ENCODE results near the gene SIX5. TPM values are rescaled to one million over a fixed set of nuclear protein-coding genes. Genes with fewer than 3 reads are reported as not detected.
A peak's percentile ranks its signal among the peaks of the same experiment; 100 is the strongest.

The SIX5 gene
- polyA plus RNA-seq, 2 of the 4 experiments (the other 2 are of a cell fraction): 8.9 to 24.7 TPM

GRCh38 chr19:45781214-45782161 lies 12.4 kb upstream of the SIX5 start (continued):
- TF ChIP-seq GATA3 (IDR thresholded peaks at IDR 0.05; ENCODE audit: borderline replicate concordance) (no peak), HOXB13 (CRISPR knock-in tag; IDR thresholded peaks at IDR 0.05; ENCODE audit: low read depth) (no peak), HES2 (IDR thresholded peaks at IDR 0.05) (no peak), ZNF302 (CRISPR knock-in tag; IDR thresholded peaks at IDR 0.05) (no peak), NFE2L2 (conservative IDR thresholded peaks at IDR 0.05; ENCODE audit: low read length) (no peak), ZFP36 (IDR thresholded peaks at IDR 0.05; ENCODE audit: borderline replicate concordance, partially characterized antibody) (no peak), E2F6 (IDR thresholded peaks at IDR 0.05; ENCODE audit: borderline replicate concordance, low read depth) (no peak), PHF8 (IDR thresholded peaks at IDR 0.05; ENCODE audit: borderline replicate concordance, low read depth) (no peak), RAD21 (conservative IDR thresholded peaks at IDR 0.05 in 1 of 2, IDR thresholded peaks at IDR 0.05 in 1 of 2) (no peak), BHLHE40 (IDR thresholded peaks at IDR 0.05; ENCODE audit: low read depth, low read length) (no peak), CHD2 (IDR thresholded peaks at IDR 0.05; ENCODE audit: low read length, partially characterized antibody) (no peak), TP53 (CRISPR knock-in tag; IDR thresholded peaks at IDR 0.05) (no peak), HDAC2 (IDR thresholded peaks at IDR 0.05) (no peak), PBX3 (IDR thresholded peaks at IDR 0.05) (peak; percentile 42; the same call in 1 of the 2 replicates), FOSL2 (IDR thresholded peaks at IDR 0.05) (no peak), FOSL2 (CRISPR knock-in tag; IDR thresholded peaks at IDR 0.05) (peak; percentile 70), CEBPB (IDR thresholded peaks at IDR 0.05) (no peak), JUNB (IDR thresholded peaks at IDR 0.05) (peak; percentile 49)

DNA sequence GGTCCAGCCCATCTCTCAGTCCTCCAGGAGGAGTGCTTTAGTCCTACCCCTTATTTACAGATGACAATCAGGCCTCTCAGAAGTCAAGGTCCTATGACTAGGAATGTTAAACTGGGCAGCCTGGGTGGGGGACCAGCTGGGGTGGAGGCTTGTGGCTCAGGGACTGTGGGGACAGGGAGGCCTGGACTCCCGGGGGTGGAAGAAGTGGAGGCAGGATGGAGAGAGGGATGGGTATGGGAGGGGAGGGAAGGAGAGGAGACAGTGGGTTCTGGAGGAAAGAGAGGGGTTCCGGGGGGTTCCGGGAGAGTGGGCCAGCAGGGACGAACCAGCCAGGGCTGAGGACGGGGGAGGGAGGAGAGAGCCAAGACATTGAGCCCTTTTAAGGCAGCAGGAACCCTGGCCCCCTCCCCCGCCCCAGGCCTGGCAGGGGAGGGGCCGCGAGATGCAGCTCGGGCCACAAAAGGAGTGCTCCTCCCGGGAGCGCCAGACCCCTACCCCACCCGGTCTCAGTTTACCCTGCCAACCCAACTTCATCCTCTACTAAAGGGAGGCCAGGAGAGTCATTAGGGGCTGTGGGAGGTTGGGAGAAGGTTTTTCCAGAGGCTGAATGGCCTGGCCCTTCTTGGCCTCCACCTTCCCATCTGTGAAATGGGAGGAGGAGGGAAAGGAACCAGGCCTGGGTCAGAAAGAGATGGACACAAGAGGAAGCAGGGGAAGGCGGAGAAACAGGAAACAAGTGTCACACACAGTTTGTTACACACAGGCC lies 11.6 kb upstream of the SIX5 start:
- ChIA-PET CTCF (interaction anchor here (0.6 to 74.3 kb wide), 5 partner anchors 4 to 95 kb away, joined by 3 to 2204 read pairs (median 4); partner anchors contain the start of genes DMPK, DMWD, FOXA3 and QPCTL), POLR2A (interaction anchor here (1.2 to 3.0 kb wide), 3 partner anchors 11 to 18 kb away, joined by 3 to 42 read pairs (median 30); partner anchors contain the start of genes DMWD and SIX5)
- no peaks in the 10 kb centered on the region for H3K9me3 ChIP-seq
- H3K4me3 ChIP-seq: peak overlapping the region; percentile 34; the same call in 2 of the 3 replicates
- H3K4me2 ChIP-seq: peak overlapping the region; percentile 88
- peak in 1 of 2 experiments; percentile 39 for DNase-seq (ENCODE audit: low read depth in 1 of 2, low spot score in 1 of 2)
- H3K27ac ChIP-seq: peak overlapping the region; percentile 90 to 96
- ATAC-seq: 0 out of 6 replicates have a peak, but pooled peaks of 1 of the 2 experiments have one; percentile 0
- 68% methylated on average over 13 of the region's 13 CpGs for WGBS (ENCODE audit: missing lambda C conversion rate)
- TF ChIP-seq CHD4 (IDR thresholded peaks at IDR 0.05; ENCODE audit: borderline replicate concordance): peak; percentile 37; the same call in 1 of the 2 replicates
- no peak for TF ChIP-seq KDM5A (IDR thresholded peaks at IDR 0.05)
- no peak for TF ChIP-seq HDAC2 (IDR thresholded peaks at IDR 0.05)
- TF ChIP-seq GATA3 (IDR thresholded peaks at IDR 0.05; ENCODE audit: borderline replicate concordance): 0 out of 2 replicates have a peak, but pooled peaks have one; percentile 23
- no peak for TF ChIP-seq FOSL2 (IDR thresholded peaks at IDR 0.05)
- no peak for TF ChIP-seq FOSL2 (CRISPR knock-in tag; IDR thresholded peaks at IDR 0.05)
- TF ChIP-seq KDM1A (IDR thresholded peaks at IDR 0.05; ENCODE audit: low read depth): peak; percentile 60; the same call in 1 of the 2 replicates
- no peak for TF ChIP-seq RNF2 (IDR thresholded peaks at IDR 0.05; ENCODE audit: borderline replicate concordance, low read depth)
- TF ChIP-seq, protein P1, sequence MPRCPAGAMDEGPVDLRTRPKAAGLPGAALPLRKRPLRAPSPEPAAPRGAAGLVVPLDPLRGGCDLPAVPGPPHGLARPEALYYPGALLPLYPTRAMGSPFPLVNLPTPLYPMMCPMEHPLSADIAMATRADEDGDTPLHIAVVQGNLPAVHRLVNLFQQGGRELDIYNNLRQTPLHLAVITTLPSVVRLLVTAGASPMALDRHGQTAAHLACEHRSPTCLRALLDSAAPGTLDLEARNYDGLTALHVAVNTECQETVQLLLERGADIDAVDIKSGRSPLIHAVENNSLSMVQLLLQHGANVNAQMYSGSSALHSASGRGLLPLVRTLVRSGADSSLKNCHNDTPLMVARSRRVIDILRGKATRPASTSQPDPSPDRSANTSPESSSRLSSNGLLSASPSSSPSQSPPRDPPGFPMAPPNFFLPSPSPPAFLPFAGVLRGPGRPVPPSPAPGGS (IDR thresholded peaks at IDR 0.05): no peak
- TF ChIP-seq ESRRA (IDR thresholded peaks at IDR 0.05; ENCODE audit: borderline replicate concordance, low read length): no peak
- TF ChIP-seq HOXB13 (CRISPR knock-in tag; IDR thresholded peaks at IDR 0.05; ENCODE audit: low read depth): no peak
- peaks cover 56% of the 10 kb centered on the region for H3K4me1 ChIP-seq
- no peak for FAIRE-seq

Data from A549 (cell line).